ENCODE measurements around the gene ZDHHC8. TPM values are rescaled to one million over a fixed set of nuclear protein-coding genes. Genes with fewer than 3 reads are reported as not detected.

ZDHHC8 gene
- total RNA-seq, 1 experiment from 2014 or later = 89.3 TPM

DNA sequence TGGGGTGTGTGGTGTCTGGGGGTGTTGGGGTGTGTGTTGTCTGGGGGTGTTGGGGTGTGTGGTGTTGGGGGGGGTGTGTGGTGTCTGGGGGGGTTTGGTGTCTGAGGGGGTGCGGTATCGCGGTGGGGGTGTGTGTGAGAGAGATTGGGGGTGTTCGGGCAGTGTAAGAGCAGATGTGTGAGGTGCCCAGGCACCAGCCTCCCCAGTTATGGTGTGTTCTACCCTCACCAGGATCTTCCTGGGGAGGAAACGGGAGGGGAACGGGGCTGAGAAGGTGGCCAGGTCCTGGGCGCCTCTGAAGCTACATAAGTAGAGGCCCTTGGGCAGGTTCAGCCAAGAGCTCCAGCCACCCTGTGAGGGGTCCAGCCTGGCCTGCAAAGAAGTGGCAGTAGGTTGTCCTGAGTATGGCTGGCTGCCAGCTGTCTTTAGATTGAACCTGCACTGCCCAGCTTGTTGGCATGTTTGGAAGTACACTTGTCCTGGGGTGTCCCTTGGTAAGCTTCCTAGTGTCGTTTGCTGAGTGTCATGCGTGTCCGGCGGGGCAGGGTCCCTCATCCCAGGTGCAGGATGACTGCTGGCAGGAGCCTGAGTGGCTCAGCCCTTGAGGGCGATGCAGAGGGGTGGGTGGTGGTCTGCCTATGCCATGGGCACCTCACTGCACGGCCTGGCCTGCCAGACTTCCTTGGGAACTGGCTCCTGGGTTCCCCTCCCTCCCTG, 8.1 kb upstream of the ZDHHC8 start:
- Histone ChIP-seq H3K36me3 (ENCODE audit: control insufficient read depth in 1 of 2, insufficient read depth in 2 of 2, low read length in 2 of 2) (peaks cover 38 to 70% of the 10 kb centered on the region in 2 experiments), H3K4me1 (ENCODE audit: control insufficient read depth in 1 of 2, insufficient read depth in 2 of 2, low read length in 2 of 2) (peaks cover 3 to 14% of the 10 kb centered on the region in 2 experiments; a peak in 3 of 4 replicates), H4K20me1 (ENCODE audit: insufficient read depth) (no peaks in the 10 kb centered on the region), H3K4me2 (ENCODE audit: low read length) (no peak overlapping the region), H3K27me3 (ENCODE audit: insufficient read depth, low read length) (no peaks in the 10 kb centered on the region), H3K9me2 (ENCODE audit: insufficient read depth) (no peaks in the 10 kb centered on the region), H3K4me3 (replicated peaks in 1 of 2; ENCODE audit: low read depth in 1 of 2, low read length in 2 of 2) (no peak overlapping the region), H3K27ac (ENCODE audit: low read depth, low read length) (no peak overlapping the region), H3K9ac (ENCODE audit: low read length) (no peak overlapping the region), H3K9me3 (ENCODE audit: control insufficient read depth in 1 of 2, insufficient read depth in 1 of 2, low read depth in 1 of 2, low read length in 2 of 2) (no peaks in the 10 kb centered on the region), H2AFZ (ENCODE audit: low read depth, low read length, poor library complexity, severe bottlenecking) (no peak overlapping the region), H3K79me2 (ENCODE audit: insufficient read depth, low read length) (peaks cover 63% of the 10 kb centered on the region)
- DNase-seq (ENCODE audit: low read depth, low spot score) (no peak), ATAC-seq (no peak)
- intact Hi-C loops (cut with micrococcal nuclease) = no loop called here
- ChIA-PET POLR2A (no interaction called here), CTCF (no interaction called here), RAD21 (ENCODE audit: low non-redundant PET in 1 of 2, low total read pairs in 2 of 2, uncharacterized antibody in 2 of 2, unreplicated experiment in 2 of 2) (no interaction called here)
- BruUV-seq (replicated peaks) = no TSS peak
- TF ChIP-seq, protein P1, sequence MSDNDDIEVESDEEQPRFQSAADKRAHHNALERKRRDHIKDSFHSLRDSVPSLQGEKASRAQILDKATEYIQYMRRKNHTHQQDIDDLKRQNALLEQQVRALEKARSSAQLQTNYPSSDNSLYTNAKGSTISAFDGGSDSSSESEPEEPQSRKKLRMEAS (IDR thresholded peaks at IDR 0.05) = no peak
- TF ChIP-seq SIN3A (IDR thresholded peaks at IDR 0.05; ENCODE audit: low read depth) = no peak
- TF ChIP-seq, protein P2, sequence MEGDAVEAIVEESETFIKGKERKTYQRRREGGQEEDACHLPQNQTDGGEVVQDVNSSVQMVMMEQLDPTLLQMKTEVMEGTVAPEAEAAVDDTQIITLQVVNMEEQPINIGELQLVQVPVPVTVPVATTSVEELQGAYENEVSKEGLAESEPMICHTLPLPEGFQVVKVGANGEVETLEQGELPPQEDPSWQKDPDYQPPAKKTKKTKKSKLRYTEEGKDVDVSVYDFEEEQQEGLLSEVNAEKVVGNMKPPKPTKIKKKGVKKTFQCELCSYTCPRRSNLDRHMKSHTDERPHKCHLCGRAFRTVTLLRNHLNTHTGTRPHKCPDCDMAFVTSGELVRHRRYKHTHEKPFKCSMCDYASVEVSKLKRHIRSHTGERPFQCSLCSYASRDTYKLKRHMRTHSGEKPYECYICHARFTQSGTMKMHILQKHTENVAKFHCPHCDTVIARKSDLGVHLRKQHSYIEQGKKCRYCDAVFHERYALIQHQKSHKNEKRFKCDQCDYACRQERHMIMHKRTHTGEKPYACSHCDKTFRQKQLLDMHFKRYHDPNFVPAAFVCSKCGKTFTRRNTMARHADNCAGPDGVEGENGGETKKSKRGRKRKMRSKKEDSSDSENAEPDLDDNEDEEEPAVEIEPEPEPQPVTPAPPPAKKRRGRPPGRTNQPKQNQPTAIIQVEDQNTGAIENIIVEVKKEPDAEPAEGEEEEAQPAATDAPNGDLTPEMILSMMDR (IDR thresholded peaks at IDR 0.05 in 2 of 3, conservative IDR thresholded peaks at IDR 0.05 in 1 of 3; ENCODE audit: borderline replicate concordance in 1 of 3, insufficient read depth in 1 of 3, low read depth in 2 of 3, low read length in 2 of 3) = no peak
- no peak for TF ChIP-seq TCF7L2 (IDR thresholded peaks at IDR 0.05; ENCODE audit: borderline replicate concordance, extremely low read depth, insufficient read depth, insufficient read length)
- TF ChIP-seq SP1 (IDR thresholded peaks at IDR 0.05; ENCODE audit: low read depth) = no peak
- TF ChIP-seq, protein P3, sequence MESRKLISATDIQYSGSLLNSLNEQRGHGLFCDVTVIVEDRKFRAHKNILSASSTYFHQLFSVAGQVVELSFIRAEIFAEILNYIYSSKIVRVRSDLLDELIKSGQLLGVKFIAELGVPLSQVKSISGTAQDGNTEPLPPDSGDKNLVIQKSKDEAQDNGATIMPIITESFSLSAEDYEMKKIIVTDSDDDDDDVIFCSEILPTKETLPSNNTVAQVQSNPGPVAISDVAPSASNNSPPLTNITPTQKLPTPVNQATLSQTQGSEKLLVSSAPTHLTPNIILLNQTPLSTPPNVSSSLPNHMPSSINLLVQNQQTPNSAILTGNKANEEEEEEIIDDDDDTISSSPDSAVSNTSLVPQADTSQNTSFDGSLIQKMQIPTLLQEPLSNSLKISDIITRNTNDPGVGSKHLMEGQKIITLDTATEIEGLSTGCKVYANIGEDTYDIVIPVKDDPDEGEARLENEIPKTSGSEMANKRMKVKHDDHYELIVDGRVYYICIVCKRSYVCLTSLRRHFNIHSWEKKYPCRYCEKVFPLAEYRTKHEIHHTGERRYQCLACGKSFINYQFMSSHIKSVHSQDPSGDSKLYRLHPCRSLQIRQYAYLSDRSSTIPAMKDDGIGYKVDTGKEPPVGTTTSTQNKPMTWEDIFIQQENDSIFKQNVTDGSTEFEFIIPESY (IDR thresholded peaks at IDR 0.05; ENCODE audit: extremely low read depth, insufficient replicate concordance, low read length) = no peak
- no peak for TF ChIP-seq POLR2A (IDR thresholded peaks at IDR 0.05; ENCODE audit: borderline replicate concordance, extremely low read depth, insufficient read depth, insufficient read length)
- no peak for TF ChIP-seq POLR2AphosphoS5 (IDR thresholded peaks at IDR 0.05; ENCODE audit: low read depth, low read length)
- TF ChIP-seq CEBPB (IDR thresholded peaks at IDR 0.05; ENCODE audit: low read depth) = no peak
- no peak for TF ChIP-seq ZNF274 (IDR thresholded peaks at IDR 0.05; ENCODE audit: low read depth, low read length)
- TF ChIP-seq RAD21 (IDR thresholded peaks at IDR 0.05; ENCODE audit: low read depth) = no peak

Data from HCT116 (cell line).